Erythroblast (primary cell): ENCODE measurements around the gene KAT2B.

ENCODE experiments used
- GATA1 ChIP-seq: IDR thresholded peaks from 2 replicates; pipeline ENCODE4 v1.6.1; 2011; ENCODE audit warnings: low read depth, mild to moderate bottlenecking, control low read depth, low read length, moderate library complexity
- POLR2A ChIP-seq: IDR thresholded peaks from 2 replicates; pipeline ENCODE4 v1.6.1; 2011; ENCODE audit warnings: mild to moderate bottlenecking, low read length

DNA sequence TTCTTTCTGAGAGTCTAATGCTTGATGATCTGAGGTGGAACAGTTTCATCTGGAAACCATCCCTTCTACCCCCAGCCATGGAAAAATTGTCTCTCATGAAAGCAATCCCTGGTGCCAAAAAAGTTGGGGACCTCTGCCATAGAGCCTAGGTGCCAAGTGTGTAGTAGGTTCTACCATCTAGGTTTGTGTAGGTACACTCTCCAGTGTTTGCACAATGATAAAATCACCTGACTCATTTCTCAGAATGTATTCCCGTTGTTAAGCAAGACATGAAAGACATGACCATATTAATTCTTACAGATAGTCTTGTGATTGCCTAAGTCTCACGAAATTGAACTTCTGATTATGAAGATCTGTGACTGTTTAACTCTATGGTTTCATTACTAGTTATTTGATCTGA is 68.6 kb downstream of the KAT2B start:
- TF ChIP-seq POLR2A: no peak
- no peak for TF ChIP-seq GATA1
